ENCODE results near the gene IL4I1. TPM values are rescaled to one million over a fixed set of nuclear protein-coding genes. Genes with fewer than 3 reads are reported as not detected.

Gene IL4I1
- total and polyA plus RNA-seq, 4 donors, result 3.6 to 21.2 (median 3.8) TPM

DNA sequence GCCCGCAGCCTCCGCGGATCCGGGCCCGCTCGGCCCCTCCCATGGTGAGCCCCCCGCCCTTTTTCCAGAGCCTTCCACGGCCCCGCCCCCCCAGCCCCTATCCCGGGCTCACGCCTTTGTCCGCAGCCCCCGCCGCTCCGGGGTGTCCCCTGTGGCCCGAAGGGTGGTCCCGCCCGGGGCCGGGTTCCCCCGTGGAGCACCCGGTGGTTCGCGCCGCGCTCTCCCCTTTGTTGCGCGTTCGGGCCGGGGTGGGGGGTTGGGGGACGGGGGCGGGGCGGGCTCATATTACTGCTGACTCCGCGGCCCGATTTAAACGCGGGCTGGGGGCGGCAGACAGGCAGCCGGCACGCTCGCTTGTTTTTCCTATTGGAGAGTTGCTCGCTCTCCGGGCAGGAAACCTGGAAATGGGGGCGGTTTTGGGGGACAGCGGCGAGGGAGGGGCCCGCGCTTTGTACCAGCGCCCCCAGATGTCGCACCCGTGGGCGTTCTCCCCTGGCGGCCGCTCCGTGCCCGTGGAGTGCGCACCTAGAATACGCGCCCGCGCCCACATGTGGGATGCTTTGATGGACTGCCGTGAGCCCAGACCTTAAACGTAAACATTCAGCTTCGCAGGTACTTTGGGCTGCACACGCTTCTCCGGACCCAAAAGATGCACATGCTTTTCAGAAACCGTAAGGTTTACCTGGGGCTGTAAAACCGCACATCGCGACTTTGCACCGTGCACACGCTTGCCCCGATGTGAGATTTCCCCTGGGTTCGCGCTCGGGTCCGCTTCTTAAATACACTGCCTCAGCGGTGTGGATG lies 45.0 kb downstream of the IL4I1 start:
- no peak for ATAC-seq (ENCODE audit: insufficient read depth, low FRiP score)
- peak overlapping the region in 1 of 2 donors; percentile 67 for H3K9ac ChIP-seq (ENCODE audit: insufficient read depth in 1 of 2, low read length in 2 of 2)
- WGBS, 2 donors, result 2 to 4% methylated on average over 55 to 78 of the region's 78 CpGs
- TF ChIP-seq, protein P1, sequence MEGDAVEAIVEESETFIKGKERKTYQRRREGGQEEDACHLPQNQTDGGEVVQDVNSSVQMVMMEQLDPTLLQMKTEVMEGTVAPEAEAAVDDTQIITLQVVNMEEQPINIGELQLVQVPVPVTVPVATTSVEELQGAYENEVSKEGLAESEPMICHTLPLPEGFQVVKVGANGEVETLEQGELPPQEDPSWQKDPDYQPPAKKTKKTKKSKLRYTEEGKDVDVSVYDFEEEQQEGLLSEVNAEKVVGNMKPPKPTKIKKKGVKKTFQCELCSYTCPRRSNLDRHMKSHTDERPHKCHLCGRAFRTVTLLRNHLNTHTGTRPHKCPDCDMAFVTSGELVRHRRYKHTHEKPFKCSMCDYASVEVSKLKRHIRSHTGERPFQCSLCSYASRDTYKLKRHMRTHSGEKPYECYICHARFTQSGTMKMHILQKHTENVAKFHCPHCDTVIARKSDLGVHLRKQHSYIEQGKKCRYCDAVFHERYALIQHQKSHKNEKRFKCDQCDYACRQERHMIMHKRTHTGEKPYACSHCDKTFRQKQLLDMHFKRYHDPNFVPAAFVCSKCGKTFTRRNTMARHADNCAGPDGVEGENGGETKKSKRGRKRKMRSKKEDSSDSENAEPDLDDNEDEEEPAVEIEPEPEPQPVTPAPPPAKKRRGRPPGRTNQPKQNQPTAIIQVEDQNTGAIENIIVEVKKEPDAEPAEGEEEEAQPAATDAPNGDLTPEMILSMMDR (IDR thresholded peaks at IDR 0.05; ENCODE audit: control extremely low read depth, extremely low read depth), result no peak
- peaks cover 0 to 8% (median under 1%) of the 10 kb centered on the region in 4 donors for H3K9me3 ChIP-seq (ENCODE audit: control insufficient read depth in 4 of 4, insufficient read depth in 3 of 4, low read length in 3 of 4)
- no peaks in the 10 kb centered on the region for H3K27me3 ChIP-seq (ENCODE audit: control insufficient read depth in 3 of 3, insufficient read depth in 3 of 3, low read length in 2 of 3)
- H3K36me3 ChIP-seq (ENCODE audit: control insufficient read depth in 4 of 4, insufficient read depth in 4 of 4, low read length in 4 of 4), result peaks cover 0 to 24% (median 15%) of the 10 kb centered on the region in 4 donors
- peak; percentile 71 to 82 (median 76) for DNase-seq
- peaks cover 0 to 22% (median 13%) of the 10 kb centered on the region in 5 donors for H3K4me1 ChIP-seq (ENCODE audit: control insufficient read depth in 5 of 5, insufficient read depth in 5 of 5, low read length in 5 of 5)
- peak overlapping the region; percentile 87 for H3K4me3 ChIP-seq
- peak overlapping the region; percentile 99 for H3K27ac ChIP-seq (ENCODE audit: low read depth in 1 of 2, low read length in 1 of 2)

- peaks cover 0 to 22% (median 11%) of the 10 kb centered on the region in 4 donors for H3K36me3 ChIP-seq (ENCODE audit: control insufficient read depth in 4 of 4, insufficient read depth in 4 of 4, low read length in 4 of 4)
- WGBS, 2 donors, result 1% methylated on average over 90 to 98 of the region's 98 CpGs
- peak within 1 kb of the TSS; percentile 99 for H3K27ac ChIP-seq (ENCODE audit: low read depth in 1 of 2, low read length in 1 of 2)
- peak; percentile 93 to 94 (median 93) for DNase-seq
- peak within 1 kb of the TSS; percentile 87 for H3K4me3 ChIP-seq
- TF ChIP-seq, protein P1 (IDR thresholded peaks at IDR 0.05; ENCODE audit: control extremely low read depth, extremely low read depth), result no peak
- H3K9me3 ChIP-seq (ENCODE audit: control insufficient read depth in 4 of 4, insufficient read depth in 3 of 4, low read length in 3 of 4), result peaks cover 0 to 8% (median under 1%) of the 10 kb centered on the region in 4 donors
- H3K9ac ChIP-seq (ENCODE audit: insufficient read depth in 1 of 2, low read length in 2 of 2), result peak within 1 kb of the TSS; percentile 85 to 97
- ATAC-seq (ENCODE audit: insufficient read depth, low FRiP score), result peak; percentile 93
- no peaks in the 10 kb centered on the region for H3K27me3 ChIP-seq (ENCODE audit: control insufficient read depth in 3 of 3, insufficient read depth in 3 of 3, low read length in 2 of 3)
- H3K4me1 ChIP-seq (ENCODE audit: control insufficient read depth in 5 of 5, insufficient read depth in 5 of 5, low read length in 5 of 5), result peaks cover 0 to 22% (median 13%) of the 10 kb centered on the region in 5 donors
These were observed 46.0 kb downstream of the IL4I1 start, which contains the start of gene PTOV1 for GRCh38 chr19:49850487-49851342. TSS of gene PTOV1 (plus strand) at chr19:49851159.

DNA sequence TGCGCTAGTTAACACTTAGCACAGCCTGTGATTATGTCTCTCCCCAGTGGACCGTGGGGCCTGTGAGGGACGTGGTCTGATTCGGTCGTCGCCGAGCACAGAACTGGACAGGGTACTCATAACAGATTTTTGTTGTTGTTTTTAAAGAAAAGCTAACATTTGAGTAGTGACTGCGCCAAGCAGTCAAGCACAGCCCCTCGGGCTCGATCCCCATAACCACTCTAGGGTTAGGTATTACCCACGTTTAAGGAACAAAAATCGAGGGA lies 46.5 kb downstream of the IL4I1 start:
- H3K4me1 ChIP-seq (ENCODE audit: control insufficient read depth in 5 of 5, insufficient read depth in 5 of 5, low read length in 5 of 5), result peaks cover 0 to 22% (median 13%) of the 10 kb centered on the region in 5 donors
- TF ChIP-seq, protein P1 (IDR thresholded peaks at IDR 0.05; ENCODE audit: control extremely low read depth, extremely low read depth), result no peak
- no peaks in the 10 kb centered on the region for H3K27me3 ChIP-seq (ENCODE audit: control insufficient read depth in 3 of 3, insufficient read depth in 3 of 3, low read length in 2 of 3)
- H3K4me3 ChIP-seq, result no peak overlapping the region
- H3K9me3 ChIP-seq (ENCODE audit: control insufficient read depth in 4 of 4, insufficient read depth in 3 of 4, low read length in 3 of 4), result peaks cover 0 to 8% (median under 1%) of the 10 kb centered on the region in 4 donors
- WGBS, 2 donors, result 53 to 65% methylated on average over 12 of the region's 12 CpGs
- DNase-seq (no peak), ATAC-seq (ENCODE audit: insufficient read depth, low FRiP score) (no peak)
- no peak overlapping the region for H3K9ac ChIP-seq (ENCODE audit: insufficient read depth in 1 of 2, low read length in 2 of 2)
- peak overlapping the region; percentile 69 to 80 for H3K27ac ChIP-seq (ENCODE audit: low read depth in 1 of 2, low read length in 1 of 2)
- H3K36me3 ChIP-seq (ENCODE audit: control insufficient read depth in 4 of 4, insufficient read depth in 4 of 4, low read length in 4 of 4), result peaks cover 0 to 20% (median 6%) of the 10 kb centered on the region in 4 donors
